ENCODE data around the gene GAS1.

Gene GAS1

GRCh38 chr9:86987900-86988299, 40.6 kb upstream of the GAS1 start:
- TF ChIP-seq CTCF (IDR thresholded peaks at IDR 0.05; ENCODE audit: unreplicated experiment in 3 of 3), result no peak
- Mint-ChIP-seq H3K27ac (peak overlapping the region; percentile 1 to 34 (median 26)), H3K4me1 (peaks cover 43% of the 10 kb centered on the region), H3K27me3 (ENCODE audit: low read depth) (no peaks in the 10 kb centered on the region), H3K4me3 (no peak overlapping the region), H3K36me3 (ENCODE audit: low read depth) (no peaks in the 10 kb centered on the region), H3K9me3 (no peaks in the 10 kb centered on the region)

GRCh38 chr9:86985132-86985647, 37.9 kb upstream of the GAS1 start:
- Mint-ChIP-seq H3K9me3 (no peaks in the 10 kb centered on the region), H3K4me1 (peaks cover 57% of the 10 kb centered on the region), H3K27ac (peak overlapping the region; percentile 79 to 94 (median 84)), H3K36me3 (ENCODE audit: low read depth) (peaks cover 4% of the 10 kb centered on the region), H3K27me3 (ENCODE audit: low read depth) (no peaks in the 10 kb centered on the region), H3K4me3 (no peak overlapping the region)
- no peak for TF ChIP-seq CTCF (IDR thresholded peaks at IDR 0.05; ENCODE audit: unreplicated experiment in 3 of 3)

- TF ChIP-seq CTCF (IDR thresholded peaks at IDR 0.05; ENCODE audit: unreplicated experiment in 3 of 3), result no peak
- Mint-ChIP-seq H3K27me3 (ENCODE audit: low read depth) (no peaks in the 10 kb centered on the region), H3K27ac (peak overlapping the region; percentile 83 to 96 (median 94)), H3K4me1 (peaks cover 67% of the 10 kb centered on the region), H3K9me3 (peaks cover 3% of the 10 kb centered on the region), H3K4me3 (peak overlapping the region in 1 of 3 experiments; percentile 8), H3K36me3 (ENCODE audit: low read depth) (peaks cover 4% of the 10 kb centered on the region)
Observed at GRCh38 chr9:86983620-86984259, 36.4 kb upstream of the GAS1 start.

- TF ChIP-seq CTCF (IDR thresholded peaks at IDR 0.05; ENCODE audit: unreplicated experiment in 3 of 3), result no peak
- no peak overlapping the region for H3K4me3 Mint-ChIP-seq
- H3K9me3 Mint-ChIP-seq, result peaks cover 3% of the 10 kb centered on the region
- H3K27me3 Mint-ChIP-seq (ENCODE audit: low read depth), result no peaks in the 10 kb centered on the region
- peaks cover 4% of the 10 kb centered on the region for H3K36me3 Mint-ChIP-seq (ENCODE audit: low read depth)
- peaks cover 72% of the 10 kb centered on the region for H3K4me1 Mint-ChIP-seq
- peak overlapping the region; percentile 83 to 96 (median 94) for H3K27ac Mint-ChIP-seq
Observed at GRCh38 chr9:86983249-86983619, 35.9 kb upstream of the GAS1 start.

- no peak for TF ChIP-seq CTCF (IDR thresholded peaks at IDR 0.05; ENCODE audit: unreplicated experiment in 3 of 3)
- peaks cover 4% of the 10 kb centered on the region for H3K36me3 Mint-ChIP-seq (ENCODE audit: low read depth)
- H3K27me3 Mint-ChIP-seq (ENCODE audit: low read depth), result no peaks in the 10 kb centered on the region
- H3K4me3 Mint-ChIP-seq, result no peak overlapping the region
- peaks cover 90% of the 10 kb centered on the region for H3K4me1 Mint-ChIP-seq
- peaks cover 3% of the 10 kb centered on the region for H3K9me3 Mint-ChIP-seq
- peak overlapping the region; percentile 31 to 94 (median 60) for H3K27ac Mint-ChIP-seq
Observed at GRCh38 chr9:86980802-86981201, 33.5 kb upstream of the GAS1 start.

GRCh38 chr9:86979657-86980056, 32.4 kb upstream of the GAS1 start:
- Mint-ChIP-seq H3K9me3 (peaks cover 3% of the 10 kb centered on the region), H3K27me3 (ENCODE audit: low read depth) (no peaks in the 10 kb centered on the region), H3K4me3 (no peak overlapping the region), H3K27ac (peak overlapping the region; percentile 94 to 99 (median 95)), H3K36me3 (ENCODE audit: low read depth) (peaks cover 4% of the 10 kb centered on the region), H3K4me1 (peaks cover 90% of the 10 kb centered on the region)
- TF ChIP-seq CTCF (IDR thresholded peaks at IDR 0.05; ENCODE audit: unreplicated experiment in 3 of 3), result no peak

Measured in nephron (organoid).